ENCODE results near the gene CDR2L. TPM values are rescaled to one million over a fixed set of nuclear protein-coding genes. Genes with fewer than 3 reads are reported as not detected.

CDR2L gene
- polyA plus RNA-seq, 3 donors: 0.05 TPM; not detected in 2

DNA sequence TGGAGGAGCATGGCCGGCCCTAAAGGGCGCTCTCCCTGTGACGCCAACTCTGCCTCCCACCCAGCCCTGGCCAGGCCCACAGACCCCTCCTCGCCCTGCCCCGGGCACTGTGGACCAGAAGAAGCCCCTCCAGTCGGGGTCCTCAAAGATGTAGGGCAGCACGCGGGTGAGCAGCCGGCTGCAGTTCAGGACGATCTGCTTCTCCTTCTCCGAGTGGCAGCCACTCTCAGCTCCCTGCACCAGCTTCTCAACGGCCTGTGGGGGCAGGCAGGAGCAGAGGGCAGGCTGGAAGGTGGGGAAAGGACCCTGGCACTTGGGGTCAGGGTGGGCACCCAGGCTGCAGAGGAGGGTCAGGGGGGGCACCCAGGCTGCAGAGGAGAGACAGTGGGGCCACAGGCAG lies 23.8 kb upstream of the CDR2L start:
- 73% methylated on average over 10 of the region's 12 CpGs for WGBS (ENCODE audit: insufficient coverage)
- Mint-ChIP-seq H3K4me3 (no peak overlapping the region), H3K9me3 (no peaks in the 10 kb centered on the region), H3K36me3 (no peaks in the 10 kb centered on the region), H3K27me3 (ENCODE audit: low read depth in 3 of 3) (peaks cover 11 to 37% (median 12%) of the 10 kb centered on the region in 3 donors), H3K4me1 (peaks cover 7% of the 10 kb centered on the region), H3K27ac (no peak overlapping the region)
- Histone ChIP-seq H3K4me2 (replicated peaks; ENCODE audit: extremely low read depth, low read length, poor library complexity, severe bottlenecking) (no peak overlapping the region), H3K79me2 (ENCODE audit: insufficient read depth, low read length) (no peaks in the 10 kb centered on the region), H3K36me3 (replicated peaks in 1 of 2; ENCODE audit: control insufficient read depth in 1 of 2, insufficient read depth in 2 of 2, low read length in 2 of 2) (no peaks in the 10 kb centered on the region), H4K20me1 (ENCODE audit: insufficient read depth, low read length) (no peaks in the 10 kb centered on the region), H3K9ac (ENCODE audit: insufficient read depth, low read length, poor library complexity, severe bottlenecking) (no peak overlapping the region), H3K9me3 (replicated peaks in 1 of 2; ENCODE audit: control insufficient read depth in 1 of 2, insufficient read depth in 1 of 2, low read length in 2 of 2) (no peaks in the 10 kb centered on the region), H2AFZ (ENCODE audit: insufficient read depth, low read depth, low read length, poor library complexity, severe bottlenecking) (no peak overlapping the region), H3K4me1 (ENCODE audit: control insufficient read depth in 1 of 2, insufficient read depth in 2 of 2, low read length in 2 of 2) (peaks cover 0 to 6% of the 10 kb centered on the region in 2 donors), H3K27me3 (ENCODE audit: control insufficient read depth in 2 of 2, insufficient read depth in 2 of 2, low read length in 2 of 2) (peaks cover 0 to 2% of the 10 kb centered on the region in 2 donors), H3K27ac (ENCODE audit: low read depth in 1 of 2, low read length in 2 of 2) (no peak overlapping the region), H3K4me3 (replicated peaks in 1 of 3; ENCODE audit: low read depth in 2 of 3, low read length in 3 of 3) (no peak overlapping the region)
- intact Hi-C loops (cut with micrococcal nuclease): loop anchor here (5.0 to 10.0 kb wide), 4 partner anchors 39 to 229 kb away; no protein-coding TSS in a partner anchor
- DNase-seq: no peak
- TF ChIP-seq, protein P1, sequence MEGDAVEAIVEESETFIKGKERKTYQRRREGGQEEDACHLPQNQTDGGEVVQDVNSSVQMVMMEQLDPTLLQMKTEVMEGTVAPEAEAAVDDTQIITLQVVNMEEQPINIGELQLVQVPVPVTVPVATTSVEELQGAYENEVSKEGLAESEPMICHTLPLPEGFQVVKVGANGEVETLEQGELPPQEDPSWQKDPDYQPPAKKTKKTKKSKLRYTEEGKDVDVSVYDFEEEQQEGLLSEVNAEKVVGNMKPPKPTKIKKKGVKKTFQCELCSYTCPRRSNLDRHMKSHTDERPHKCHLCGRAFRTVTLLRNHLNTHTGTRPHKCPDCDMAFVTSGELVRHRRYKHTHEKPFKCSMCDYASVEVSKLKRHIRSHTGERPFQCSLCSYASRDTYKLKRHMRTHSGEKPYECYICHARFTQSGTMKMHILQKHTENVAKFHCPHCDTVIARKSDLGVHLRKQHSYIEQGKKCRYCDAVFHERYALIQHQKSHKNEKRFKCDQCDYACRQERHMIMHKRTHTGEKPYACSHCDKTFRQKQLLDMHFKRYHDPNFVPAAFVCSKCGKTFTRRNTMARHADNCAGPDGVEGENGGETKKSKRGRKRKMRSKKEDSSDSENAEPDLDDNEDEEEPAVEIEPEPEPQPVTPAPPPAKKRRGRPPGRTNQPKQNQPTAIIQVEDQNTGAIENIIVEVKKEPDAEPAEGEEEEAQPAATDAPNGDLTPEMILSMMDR (IDR thresholded peaks at IDR 0.05): no peak

DNA sequence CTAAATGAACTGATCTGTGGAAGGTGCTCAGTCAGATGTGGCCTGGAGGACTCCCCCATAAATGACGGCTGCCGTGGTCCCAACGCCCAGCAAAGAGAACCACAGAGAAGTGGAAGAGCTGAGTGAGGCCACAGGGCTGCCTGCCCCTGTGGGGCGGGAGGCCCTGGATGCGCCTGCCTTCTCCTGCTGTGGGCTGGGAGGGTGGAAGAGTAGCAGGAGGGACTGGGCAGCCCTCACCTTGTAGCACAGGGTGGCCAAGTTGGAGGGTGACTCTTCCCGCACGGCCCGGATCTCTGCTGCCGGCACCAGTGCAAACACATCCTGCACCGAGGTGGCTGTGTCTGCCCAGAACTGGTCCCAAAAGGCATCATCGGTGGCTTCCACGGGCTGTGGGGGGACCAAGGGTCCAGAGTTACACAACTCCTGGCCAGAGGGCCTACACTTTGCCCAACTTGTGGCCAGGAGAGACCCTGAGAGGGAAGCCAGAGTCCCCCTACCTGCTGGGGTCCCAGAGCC lies 23.1 kb upstream of the CDR2L start:
- H4K20me1 ChIP-seq (ENCODE audit: insufficient read depth, low read length): no peaks in the 10 kb centered on the region
- H2AFZ ChIP-seq (ENCODE audit: insufficient read depth, low read depth, low read length, poor library complexity, severe bottlenecking): no peak overlapping the region
- H3K9me3 ChIP-seq (replicated peaks in 1 of 2; ENCODE audit: control insufficient read depth in 1 of 2, insufficient read depth in 1 of 2, low read length in 2 of 2): no peaks in the 10 kb centered on the region
- Mint-ChIP-seq H3K27ac (no peak overlapping the region), H3K4me3 (no peak overlapping the region), H3K27me3 (ENCODE audit: low read depth in 3 of 3) (peaks cover 10 to 34% (median 10%) of the 10 kb centered on the region in 3 donors), H3K4me1 (peaks cover 7% of the 10 kb centered on the region), H3K9me3 (no peaks in the 10 kb centered on the region), H3K36me3 (no peaks in the 10 kb centered on the region)
- DNase-seq: no peak
- H3K36me3 ChIP-seq (replicated peaks in 1 of 2; ENCODE audit: control insufficient read depth in 1 of 2, insufficient read depth in 2 of 2, low read length in 2 of 2): no peaks in the 10 kb centered on the region
- no peaks in the 10 kb centered on the region for H3K79me2 ChIP-seq (ENCODE audit: insufficient read depth, low read length)
- no peak overlapping the region for H3K27ac ChIP-seq (ENCODE audit: low read depth in 1 of 2, low read length in 2 of 2)
- H3K4me1 ChIP-seq (ENCODE audit: control insufficient read depth in 1 of 2, insufficient read depth in 2 of 2, low read length in 2 of 2): peaks cover 0 to 6% of the 10 kb centered on the region in 2 donors
- H3K4me3 ChIP-seq (replicated peaks in 1 of 3; ENCODE audit: low read depth in 2 of 3, low read length in 3 of 3): no peak overlapping the region
- TF ChIP-seq, protein P1 (IDR thresholded peaks at IDR 0.05): no peak
- intact Hi-C loops (cut with micrococcal nuclease): loop anchor here (5.0 to 10.0 kb wide), 4 partner anchors 38 to 228 kb away; no protein-coding TSS in a partner anchor
- peaks cover 0 to 4% of the 10 kb centered on the region in 2 donors for H3K27me3 ChIP-seq (ENCODE audit: control insufficient read depth in 2 of 2, insufficient read depth in 2 of 2, low read length in 2 of 2)
- 93% methylated on average over 10 of the region's 12 CpGs for WGBS (ENCODE audit: insufficient coverage)
- no peak overlapping the region for H3K4me2 ChIP-seq (replicated peaks; ENCODE audit: extremely low read depth, low read length, poor library complexity, severe bottlenecking)
- H3K9ac ChIP-seq (ENCODE audit: insufficient read depth, low read length, poor library complexity, severe bottlenecking): no peak overlapping the region

Data from CD14-positive monocyte (primary cell).